ENCODE results near the gene ABLIM2.

- TF ChIP-seq CTCF (IDR thresholded peaks at IDR 0.05) (no peak), POLR2A (IDR thresholded peaks at IDR 0.05) (no peak)
These were observed 58.6 kb downstream of the ABLIM2 start for GRCh38 chr4:8099981-8100464.

Data from lower leg skin (tissue), 3 donors.